ENCODE results near the gene FBXO8. TPM values are rescaled to one million over a fixed set of nuclear protein-coding genes. Genes with fewer than 3 reads are reported as not detected.

FBXO8 gene
- total RNA-seq, 1 donor from 2014 or later = 28.4 TPM

DNA sequence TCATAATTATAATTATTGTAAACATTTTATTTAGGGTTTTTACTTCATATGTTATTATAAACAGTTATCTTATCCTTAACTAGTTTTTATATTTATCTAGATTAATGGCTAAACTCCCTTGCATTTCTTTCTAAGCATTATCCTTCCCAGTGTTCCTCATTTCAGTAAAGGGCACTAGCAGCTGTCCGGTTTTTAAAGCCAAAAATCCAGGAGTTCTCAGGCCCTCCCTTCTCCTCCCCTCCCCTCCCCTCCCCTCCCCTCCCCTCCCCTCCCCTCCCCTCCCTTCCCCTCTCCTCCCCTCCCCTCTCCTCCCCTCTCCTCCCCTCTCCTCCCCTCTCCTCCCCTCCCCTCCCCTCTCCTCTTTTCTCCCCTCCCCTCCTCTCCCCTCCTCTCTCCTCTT is 58.9 kb downstream of the FBXO8 start:
- Histone ChIP-seq H3F3A (ENCODE audit: low read depth) (no peaks in the 10 kb centered on the region), H3K4me2 (no peak overlapping the region), H4K20me1 (ENCODE audit: low read depth) (no peaks in the 10 kb centered on the region), H3K36me3 (no peaks in the 10 kb centered on the region), H3K4me1 (no peaks in the 10 kb centered on the region), H3K79me2 (ENCODE audit: low read depth) (no peaks in the 10 kb centered on the region), H3K27me3 (peaks cover 69% of the 10 kb centered on the region), H3K4me3 (no peak overlapping the region), H2AFZ (replicated peaks) (no peak overlapping the region), H3K9me3 (ENCODE audit: low read depth) (no peaks in the 10 kb centered on the region), H3K9ac (no peak overlapping the region), H3K27ac (no peak overlapping the region)
- H3K27me3 Mint-ChIP-seq (ENCODE audit: insufficient read depth, low read depth) = peaks cover 14% of the 10 kb centered on the region
- H3K27ac Mint-ChIP-seq = no peak overlapping the region
- H3K36me3 Mint-ChIP-seq = no peaks in the 10 kb centered on the region
- no peak for DNase-seq (ENCODE audit: low spot score)
- no peaks in the 10 kb centered on the region for H3K9me3 Mint-ChIP-seq
- TF ChIP-seq EZH2phosphoT487 (IDR thresholded peaks at IDR 0.05) (no peak), EZH2 (IDR thresholded peaks at IDR 0.05) (no peak)
- TF ChIP-seq, protein P1, sequence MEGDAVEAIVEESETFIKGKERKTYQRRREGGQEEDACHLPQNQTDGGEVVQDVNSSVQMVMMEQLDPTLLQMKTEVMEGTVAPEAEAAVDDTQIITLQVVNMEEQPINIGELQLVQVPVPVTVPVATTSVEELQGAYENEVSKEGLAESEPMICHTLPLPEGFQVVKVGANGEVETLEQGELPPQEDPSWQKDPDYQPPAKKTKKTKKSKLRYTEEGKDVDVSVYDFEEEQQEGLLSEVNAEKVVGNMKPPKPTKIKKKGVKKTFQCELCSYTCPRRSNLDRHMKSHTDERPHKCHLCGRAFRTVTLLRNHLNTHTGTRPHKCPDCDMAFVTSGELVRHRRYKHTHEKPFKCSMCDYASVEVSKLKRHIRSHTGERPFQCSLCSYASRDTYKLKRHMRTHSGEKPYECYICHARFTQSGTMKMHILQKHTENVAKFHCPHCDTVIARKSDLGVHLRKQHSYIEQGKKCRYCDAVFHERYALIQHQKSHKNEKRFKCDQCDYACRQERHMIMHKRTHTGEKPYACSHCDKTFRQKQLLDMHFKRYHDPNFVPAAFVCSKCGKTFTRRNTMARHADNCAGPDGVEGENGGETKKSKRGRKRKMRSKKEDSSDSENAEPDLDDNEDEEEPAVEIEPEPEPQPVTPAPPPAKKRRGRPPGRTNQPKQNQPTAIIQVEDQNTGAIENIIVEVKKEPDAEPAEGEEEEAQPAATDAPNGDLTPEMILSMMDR (IDR thresholded peaks at IDR 0.05) = no peak
- no peak overlapping the region for H3K4me3 Mint-ChIP-seq
- H3K4me1 Mint-ChIP-seq = no peaks in the 10 kb centered on the region

DNA sequence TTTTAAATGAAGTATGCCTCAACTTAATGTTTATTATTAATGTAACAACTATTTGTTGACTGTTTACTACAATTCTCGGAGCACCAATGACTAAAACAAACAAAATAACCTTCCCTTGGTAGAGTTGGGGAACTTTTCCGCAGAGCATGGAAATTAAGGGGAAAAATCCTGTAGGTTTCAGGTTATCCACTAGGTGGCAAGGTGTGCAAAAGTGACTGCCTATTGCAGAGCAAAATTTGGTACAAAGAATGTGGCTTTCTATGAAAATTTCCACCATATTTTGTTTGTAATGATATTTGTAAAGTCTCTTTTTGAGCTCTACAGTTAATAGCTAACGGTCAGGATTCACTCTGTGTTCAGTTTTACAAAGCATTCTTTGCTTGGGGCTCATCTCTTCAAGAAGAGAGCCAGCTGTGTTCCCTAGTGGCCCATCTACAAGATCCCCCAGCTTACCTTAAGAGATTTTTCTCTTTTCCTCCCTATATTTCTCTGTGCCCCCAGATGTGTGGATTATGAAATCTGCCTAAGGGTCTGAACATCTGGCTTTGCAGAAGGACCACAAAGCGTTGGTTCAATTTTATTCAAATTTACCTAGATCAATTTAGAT is 61.1 kb downstream of the FBXO8 start:
- Histone ChIP-seq H3K27ac (no peak overlapping the region), H3K4me2 (no peak overlapping the region), H3K4me1 (no peaks in the 10 kb centered on the region), H3F3A (ENCODE audit: low read depth) (no peaks in the 10 kb centered on the region), H3K9me3 (ENCODE audit: low read depth) (no peaks in the 10 kb centered on the region), H4K20me1 (ENCODE audit: low read depth) (peaks cover 11% of the 10 kb centered on the region), H3K27me3 (peaks cover 75% of the 10 kb centered on the region), H2AFZ (replicated peaks) (no peak overlapping the region), H3K4me3 (no peak overlapping the region), H3K36me3 (no peaks in the 10 kb centered on the region), H3K9ac (no peak overlapping the region), H3K79me2 (ENCODE audit: low read depth) (no peaks in the 10 kb centered on the region)
- no peak for TF ChIP-seq EZH2 (IDR thresholded peaks at IDR 0.05)
- TF ChIP-seq, protein P1 (IDR thresholded peaks at IDR 0.05) = peak; percentile 73
- no peak for TF ChIP-seq EZH2phosphoT487 (IDR thresholded peaks at IDR 0.05)
- DNase-seq (ENCODE audit: low spot score) = peak; percentile 47
- Mint-ChIP-seq H3K9me3 (no peaks in the 10 kb centered on the region), H3K4me1 (peaks cover 5% of the 10 kb centered on the region), H3K27ac (no peak overlapping the region), H3K4me3 (no peak overlapping the region), H3K27me3 (ENCODE audit: insufficient read depth, low read depth) (peaks cover 35% of the 10 kb centered on the region), H3K36me3 (no peaks in the 10 kb centered on the region)

DNA sequence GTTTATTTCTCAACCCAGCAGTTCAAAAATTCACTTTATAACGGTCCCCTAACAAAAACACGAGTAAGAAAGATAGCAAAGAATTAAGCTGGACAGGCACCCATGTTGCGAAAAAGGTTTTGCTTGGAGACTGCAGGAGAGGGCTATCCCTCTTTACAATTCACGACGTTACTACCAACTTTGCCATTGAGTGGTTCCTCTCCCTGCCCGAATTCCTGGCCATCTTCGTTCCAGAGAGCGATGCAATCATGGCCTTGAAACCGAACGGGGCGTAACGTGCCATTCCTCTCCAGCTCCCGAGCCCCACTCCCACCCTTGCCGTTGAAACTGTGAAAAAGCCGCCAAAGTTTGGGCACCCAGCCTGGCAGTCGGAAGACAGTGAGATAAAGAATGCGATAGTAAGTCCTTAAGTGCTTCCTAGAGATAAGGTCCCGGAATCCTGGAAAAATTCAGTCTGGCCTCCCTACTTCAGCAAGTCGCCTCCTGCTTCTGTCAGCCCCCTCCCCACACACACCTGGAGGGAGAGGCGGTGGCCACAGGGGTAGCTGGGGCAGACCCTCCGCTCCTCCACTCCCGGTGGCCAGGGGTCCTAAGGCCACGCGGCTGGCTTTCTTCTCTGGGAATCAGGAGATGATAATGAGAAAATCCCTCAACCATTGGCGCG is 65.2 kb downstream of the FBXO8 start:
- DNase-seq (ENCODE audit: low spot score) = peak; percentile 46
- Histone ChIP-seq H3K4me3 (no peak overlapping the region), H3K4me2 (peak overlapping the region; percentile 15), H3K9me3 (ENCODE audit: low read depth) (no peaks in the 10 kb centered on the region), H3F3A (ENCODE audit: low read depth) (peaks cover 10% of the 10 kb centered on the region), H2AFZ (replicated peaks) (no peak overlapping the region), H3K27ac (no peak overlapping the region), H3K9ac (no peak overlapping the region), H3K4me1 (peaks cover 14% of the 10 kb centered on the region), H3K36me3 (no peaks in the 10 kb centered on the region), H3K27me3 (peaks cover 95% of the 10 kb centered on the region), H4K20me1 (ENCODE audit: low read depth) (peaks cover 48% of the 10 kb centered on the region), H3K79me2 (ENCODE audit: low read depth) (no peaks in the 10 kb centered on the region)
- peak; percentile 69 for TF ChIP-seq EZH2phosphoT487 (IDR thresholded peaks at IDR 0.05)
- TF ChIP-seq, protein P1 (IDR thresholded peaks at IDR 0.05) = no peak
- TF ChIP-seq EZH2 (IDR thresholded peaks at IDR 0.05) = peak; percentile 74
- Mint-ChIP-seq H3K4me3 (no peak overlapping the region), H3K27ac (no peak overlapping the region), H3K36me3 (no peaks in the 10 kb centered on the region), H3K4me1 (peaks cover 16% of the 10 kb centered on the region), H3K9me3 (no peaks in the 10 kb centered on the region), H3K27me3 (ENCODE audit: insufficient read depth, low read depth) (peaks cover 72% of the 10 kb centered on the region)
